ENCODE measurements around the gene AVEN.
"Not testable (repeated sequence)": the region's sequence is repeated elsewhere in the genome, so short reads cannot be mapped to it uniquely, and the experiment has no call there.

The AVEN gene

DNA sequence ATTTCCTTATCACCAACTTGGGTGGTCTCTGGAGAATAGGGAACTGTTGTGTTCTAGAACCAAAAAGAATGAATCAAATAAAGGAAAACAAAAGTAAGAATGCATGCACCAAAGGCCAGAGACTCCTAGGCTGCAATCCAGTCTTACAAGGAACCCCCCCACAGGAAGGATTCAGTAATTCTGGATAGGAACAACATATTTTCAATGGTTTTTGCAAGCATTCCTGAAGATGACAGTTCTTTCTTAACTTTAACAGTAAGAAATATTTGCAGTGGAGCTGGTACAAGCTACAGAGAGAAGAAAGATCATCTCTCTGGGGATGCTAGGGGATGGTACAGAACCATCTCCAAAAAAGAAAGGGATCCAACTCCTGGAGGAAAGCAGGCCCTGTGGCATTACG lies 186.9 kb downstream of the AVEN start:
- DNase-seq (ENCODE audit: low read depth in 2 of 2): no peak

DNA sequence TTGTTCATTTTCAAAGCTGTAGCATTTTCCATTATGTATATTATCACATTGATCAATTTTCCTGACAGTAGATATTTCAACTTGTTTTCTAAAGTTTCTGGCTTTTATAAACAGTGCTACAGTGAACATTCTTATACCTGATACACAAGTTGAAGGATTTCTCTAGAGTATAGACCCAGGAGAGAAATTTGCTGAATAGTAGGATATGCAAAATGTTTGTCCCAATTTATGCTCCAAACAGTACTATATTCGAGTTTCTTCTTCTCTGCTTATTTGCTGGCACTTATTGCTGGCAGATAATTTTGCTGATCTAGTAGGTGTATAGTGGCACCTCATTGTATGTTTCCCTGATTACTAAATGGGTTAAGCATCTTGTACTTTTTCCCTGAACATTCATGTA lies 187.9 kb downstream of the AVEN start:
- no peak for DNase-seq (ENCODE audit: low read depth in 2 of 2)

DNA sequence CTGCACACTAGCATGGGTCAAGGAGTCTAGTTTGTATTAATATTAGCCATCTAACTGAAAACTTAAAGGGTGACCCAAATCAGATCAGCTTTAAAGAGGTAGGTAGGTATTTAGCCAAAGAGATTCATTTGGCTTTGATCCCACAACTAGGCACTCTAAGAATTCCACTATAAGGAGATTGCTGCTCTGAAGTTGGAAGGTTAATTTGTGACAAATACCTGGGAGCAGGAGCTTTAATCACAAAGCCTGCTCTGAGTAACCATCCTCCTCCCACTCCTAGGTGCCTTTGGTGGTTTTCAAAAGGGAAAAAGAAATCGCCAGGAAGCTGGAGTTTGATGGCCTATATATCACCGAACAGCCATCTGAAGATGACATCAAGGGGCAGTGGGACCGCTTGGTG lies 191.0 kb downstream of the AVEN start:
- no peak for DNase-seq (ENCODE audit: low read depth in 2 of 2)

DNA sequence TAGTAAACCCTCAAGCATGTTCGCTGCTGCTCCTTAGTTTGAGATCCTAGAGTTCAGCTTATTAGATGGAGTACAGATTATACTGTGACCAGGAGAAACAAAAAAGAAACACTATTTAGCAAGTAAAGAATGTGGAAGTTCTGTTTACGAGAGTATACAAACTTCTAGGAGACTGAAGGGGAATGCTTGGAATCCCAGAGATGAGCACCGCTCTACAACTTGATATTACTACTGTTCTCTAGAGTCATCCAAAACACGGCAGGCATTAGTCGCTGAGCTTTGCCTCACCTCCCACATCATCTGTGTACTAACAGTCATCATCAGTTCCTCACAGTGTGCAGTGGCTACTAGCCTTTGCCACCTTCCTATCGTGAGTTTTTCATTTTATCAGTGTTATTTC lies 192.1 kb downstream of the AVEN start:
- no peak for DNase-seq (ENCODE audit: low read depth in 2 of 2)

DNA sequence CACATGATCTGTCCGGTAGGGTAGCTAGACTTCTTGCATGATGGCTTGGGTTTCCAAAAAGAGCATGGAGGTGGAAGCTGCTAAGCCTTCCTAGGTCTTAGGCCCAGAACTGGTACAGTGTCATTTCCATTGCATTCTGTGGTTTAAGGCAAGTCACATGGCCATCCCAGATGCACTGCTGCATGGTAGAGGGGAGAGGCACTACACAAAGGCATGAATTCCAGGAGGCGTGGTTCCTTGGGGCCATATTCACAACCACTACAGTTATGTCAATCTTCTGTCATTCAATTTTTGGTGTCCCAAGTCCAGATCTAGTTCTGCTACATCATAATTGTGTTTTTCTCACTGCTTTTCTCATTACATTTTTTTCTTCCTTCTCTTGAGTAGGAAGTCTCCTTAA lies 192.9 kb downstream of the AVEN start:
- DNase-seq (ENCODE audit: low read depth in 2 of 2): no peak

DNA sequence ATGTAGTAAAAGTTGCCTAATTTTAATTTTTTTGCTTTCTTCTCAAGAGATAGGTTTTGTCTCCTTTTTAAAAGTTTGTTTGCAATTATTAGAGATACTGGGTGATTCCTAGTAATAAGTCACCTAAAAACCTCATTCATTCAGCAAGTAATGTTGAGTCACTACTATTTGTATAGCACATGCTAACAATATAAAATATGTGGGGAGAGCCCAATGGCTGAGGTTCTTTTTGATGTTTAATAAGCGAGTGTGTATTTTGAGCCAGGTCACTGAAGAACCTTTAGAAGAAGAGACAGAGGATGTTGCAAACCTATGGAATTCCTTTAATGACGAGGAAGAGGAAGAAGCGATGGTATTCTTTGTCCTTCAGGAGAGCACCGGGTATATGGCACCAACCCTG lies 194.4 kb downstream of the AVEN start:
- no peak for DNase-seq (ENCODE audit: low read depth in 2 of 2)

DNA sequence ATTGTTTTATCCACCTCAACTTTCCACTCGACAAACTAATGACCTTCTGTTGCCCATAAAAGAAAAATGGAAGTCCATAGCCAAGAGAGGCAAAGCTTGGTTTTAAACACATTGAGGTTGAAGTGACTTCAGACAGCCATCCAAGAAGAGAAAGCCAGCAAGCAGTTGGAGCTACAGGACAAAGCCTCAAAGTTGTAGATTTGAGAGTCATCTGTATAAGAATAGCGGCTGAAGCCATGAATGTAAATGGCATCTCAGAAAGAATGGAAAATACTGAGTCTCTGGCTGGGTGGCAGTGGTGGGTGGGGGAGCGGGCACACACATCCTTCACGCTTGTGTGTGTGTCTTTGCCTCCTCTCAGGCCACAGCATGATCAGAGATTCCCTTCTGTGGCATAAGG lies 194.8 kb downstream of the AVEN start:
- DNase-seq (ENCODE audit: low read depth in 2 of 2): no peak

DNA sequence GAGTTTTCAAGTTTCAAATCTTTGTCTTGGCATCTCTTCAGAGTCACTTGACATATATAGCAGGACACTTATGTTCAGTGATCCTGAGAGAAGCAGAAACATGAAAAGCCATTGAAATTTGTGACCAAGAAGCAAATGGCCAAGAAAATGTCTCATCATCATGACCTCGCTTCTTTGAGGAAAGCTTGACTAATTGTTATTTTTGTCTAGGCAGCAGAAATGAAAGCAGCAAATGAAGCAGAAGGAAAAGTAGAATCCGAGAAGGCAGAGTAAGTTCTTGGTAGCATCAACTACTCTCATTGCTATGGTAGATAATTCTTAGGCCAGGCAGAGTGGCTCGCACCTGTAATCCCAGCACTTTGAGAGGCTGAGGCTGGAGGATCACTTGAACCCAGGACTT lies 198.4 kb downstream of the AVEN start:
- DNase-seq (ENCODE audit: low read depth in 2 of 2): no peak

DNA sequence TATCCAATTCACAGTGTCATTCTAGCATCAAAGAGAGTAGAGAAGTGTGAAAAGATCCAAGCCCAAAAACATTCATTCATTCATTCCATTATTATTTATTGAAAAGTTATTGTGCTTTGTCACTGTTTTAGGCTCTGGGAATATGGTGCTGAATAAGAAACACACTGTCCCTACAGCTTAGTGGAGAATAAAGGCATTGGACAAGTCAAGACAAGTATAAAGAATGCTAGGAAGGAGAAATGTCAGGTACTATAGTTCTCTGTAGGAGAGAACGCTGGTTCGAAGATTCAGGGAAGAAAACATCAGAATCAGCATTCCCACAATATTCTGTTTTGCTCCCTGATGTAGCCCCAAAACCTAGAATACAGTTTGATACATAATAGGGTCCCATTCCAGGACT lies 199.5 kb downstream of the AVEN start:
- no peak for DNase-seq (ENCODE audit: low read depth in 2 of 2)

DNA sequence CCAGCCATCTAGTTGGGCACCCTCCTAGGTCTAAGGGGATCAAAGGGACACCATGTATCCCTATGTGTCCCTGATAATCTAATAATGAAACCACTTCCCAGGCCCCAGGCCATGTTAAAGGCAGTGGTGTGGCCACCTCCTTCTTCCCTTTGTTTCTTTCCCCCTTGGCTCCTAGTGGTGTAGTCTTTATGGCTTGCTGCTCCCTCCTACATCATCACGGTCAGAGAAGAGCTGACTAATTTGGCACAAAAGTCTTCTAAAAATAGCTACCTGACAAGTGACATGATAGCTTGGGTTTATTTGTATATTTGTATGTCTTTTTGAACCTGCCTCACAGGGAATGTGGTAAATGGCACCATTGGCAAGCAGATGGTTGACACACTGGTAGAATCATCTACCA lies 201.7 kb downstream of the AVEN start:
- no peak for DNase-seq (ENCODE audit: low read depth in 2 of 2)

DNA sequence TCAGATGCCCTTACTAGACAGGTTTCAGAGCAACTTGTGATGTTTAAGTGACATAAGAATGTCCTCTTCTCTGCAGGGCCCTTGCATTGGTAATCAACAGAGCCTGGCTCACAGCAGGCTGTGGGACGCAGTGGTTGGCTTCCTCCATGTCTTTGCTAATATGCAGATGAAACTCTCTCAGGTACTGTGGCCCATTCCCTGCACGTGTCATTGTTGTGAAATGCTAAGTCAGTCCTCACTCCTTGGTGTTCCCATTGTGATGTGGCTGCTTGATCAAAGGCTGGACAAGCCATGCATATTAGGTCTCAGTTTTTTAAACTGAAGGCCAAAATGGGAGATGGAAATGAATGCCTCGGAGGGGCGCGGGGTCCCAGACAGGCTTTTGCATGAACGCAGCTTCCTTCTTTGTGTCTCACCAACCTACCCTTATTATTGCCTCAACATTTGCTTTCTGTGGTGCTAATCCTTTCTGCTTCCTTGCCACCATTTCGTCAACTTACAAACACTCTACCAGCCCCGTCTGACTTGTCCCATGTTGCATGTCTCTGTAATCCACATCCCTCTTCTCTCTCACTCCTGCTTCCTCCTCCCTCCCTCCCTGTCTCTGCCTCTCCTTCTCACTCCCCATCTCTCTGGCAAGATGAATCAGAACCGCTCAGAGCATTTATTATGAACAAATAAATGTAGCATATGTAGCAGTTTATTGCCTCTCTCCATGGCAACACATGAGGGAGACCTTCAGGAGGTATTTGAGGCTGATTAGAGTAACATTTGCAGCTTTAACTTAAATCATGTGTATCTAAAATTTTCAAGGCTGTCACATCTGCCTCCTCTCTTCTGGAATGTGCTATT lies 203.9 kb downstream of the AVEN start:
- DNase-seq (ENCODE audit: low read depth in 2 of 2): no peak

DNA sequence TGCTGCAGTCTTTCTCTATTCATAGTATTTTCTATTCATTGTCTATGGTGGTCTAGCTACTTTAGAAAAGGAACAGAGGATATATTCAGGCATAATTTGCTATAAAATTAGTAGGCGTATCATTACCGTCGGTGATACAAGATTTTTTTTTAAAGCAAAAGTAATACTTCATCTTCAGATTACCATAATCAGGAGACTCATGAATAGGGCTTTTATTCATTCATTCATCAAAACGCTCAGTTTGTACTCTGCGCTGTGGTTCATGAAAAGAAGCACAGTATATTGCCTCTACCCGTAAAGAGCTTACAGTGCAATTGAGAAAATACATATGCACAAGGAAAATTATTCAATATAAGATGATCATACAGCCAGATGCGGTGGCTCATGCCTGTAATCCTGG lies 207.4 kb downstream of the AVEN start:
- DNase-seq (ENCODE audit: low read depth in 2 of 2): no peak

DNA sequence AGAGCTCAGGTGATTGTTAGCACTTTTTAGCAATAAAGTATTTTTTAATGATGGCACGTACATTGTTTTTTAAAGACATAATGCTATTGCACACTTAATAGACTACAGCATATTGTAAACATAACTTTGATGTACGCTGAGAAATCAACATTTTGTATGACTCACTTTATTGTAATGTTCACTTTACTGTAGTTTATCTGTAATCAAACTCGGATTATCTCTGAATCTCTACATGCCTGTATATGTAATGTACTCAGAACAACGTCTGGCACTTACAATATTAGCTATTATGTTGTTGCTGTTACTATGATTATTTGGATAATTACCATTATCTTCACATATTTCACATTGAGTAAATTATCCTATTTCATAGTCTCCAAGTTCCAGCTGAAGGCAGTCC lies 208.7 kb downstream of the AVEN start:
- no peak for DNase-seq (ENCODE audit: low read depth in 2 of 2)

DNA sequence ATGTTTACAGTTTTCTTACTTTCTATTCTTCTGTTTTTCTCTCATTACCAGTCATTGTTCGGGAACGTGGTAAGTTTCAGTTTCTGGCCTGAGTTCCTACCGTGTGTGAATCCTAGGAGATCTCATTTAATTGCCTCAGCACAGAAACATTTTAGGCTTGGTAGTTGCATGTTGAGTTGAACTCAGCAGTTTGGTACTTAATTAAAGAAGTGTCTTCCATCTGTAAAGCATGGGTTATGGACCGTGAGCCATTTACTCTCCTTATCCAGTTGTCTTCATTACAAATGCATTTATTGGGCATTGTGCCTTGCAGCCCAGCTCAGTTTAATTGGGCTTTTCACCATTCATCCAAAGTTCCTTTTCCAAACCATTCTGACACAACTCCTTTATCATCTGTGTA lies 212.8 kb downstream of the AVEN start:
- DNase-seq (ENCODE audit: low read depth in 2 of 2): no peak

DNA sequence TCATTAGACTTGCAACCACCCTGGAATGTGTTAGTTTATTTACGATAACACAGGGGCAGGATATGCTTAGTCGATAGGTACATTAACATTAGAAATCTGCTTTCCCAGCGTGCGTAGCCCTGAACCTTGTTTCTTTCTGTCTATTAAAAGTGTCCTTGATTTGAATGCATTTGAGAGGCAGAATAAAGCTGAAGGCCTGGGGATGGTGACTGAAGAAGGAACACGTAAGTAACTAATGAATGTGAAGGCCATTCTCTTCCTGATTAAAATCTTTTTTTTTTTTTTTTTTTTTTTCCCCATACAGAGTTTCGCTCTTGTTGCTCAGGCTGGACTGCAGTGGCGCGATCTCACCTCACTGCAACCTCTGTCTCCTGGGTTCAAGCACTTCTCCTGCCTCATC lies 213.6 kb downstream of the AVEN start:
- DNase-seq (ENCODE audit: low read depth in 2 of 2): no peak

DNA sequence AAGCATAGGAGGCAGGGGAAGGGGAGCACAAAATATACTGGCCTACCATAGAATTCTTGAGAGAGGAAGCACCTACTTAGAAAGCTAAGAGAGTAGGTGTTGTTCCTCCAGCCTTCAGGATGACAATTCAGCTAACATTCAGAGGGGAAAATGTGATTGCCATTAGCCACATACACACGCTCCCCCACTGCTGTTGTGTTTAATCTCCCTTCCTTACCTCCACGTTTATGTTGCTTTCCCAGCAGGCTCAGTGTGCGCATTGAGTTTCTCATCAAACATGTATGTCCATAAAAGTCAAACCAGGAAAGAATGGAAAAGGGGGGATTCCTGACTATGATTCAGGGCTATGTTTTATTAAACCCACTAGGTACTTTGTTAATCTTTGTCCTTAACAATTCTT lies 215.9 kb downstream of the AVEN start:
- DNase-seq (ENCODE audit: low read depth in 2 of 2): no peak

DNA sequence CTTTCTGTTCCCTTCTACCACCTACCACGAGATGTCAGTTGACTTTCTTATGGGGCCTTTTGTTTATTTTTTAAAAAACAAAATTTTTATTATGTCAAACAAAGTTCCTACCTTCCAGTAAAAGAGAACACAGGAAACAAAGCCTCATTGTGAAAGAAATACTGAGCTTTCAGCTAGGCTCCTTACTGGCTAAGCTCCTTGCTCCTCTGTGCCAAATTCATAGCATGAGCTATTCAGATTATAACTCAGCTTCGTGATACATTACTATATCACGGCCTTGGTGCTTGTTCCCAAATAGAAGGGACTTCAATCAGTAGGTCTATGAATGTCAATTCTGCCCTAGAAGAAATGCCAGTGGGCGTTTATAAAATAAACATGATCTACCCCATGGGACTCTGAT lies 216.5 kb downstream of the AVEN start:
- no peak for DNase-seq (ENCODE audit: low read depth in 2 of 2)

DNA sequence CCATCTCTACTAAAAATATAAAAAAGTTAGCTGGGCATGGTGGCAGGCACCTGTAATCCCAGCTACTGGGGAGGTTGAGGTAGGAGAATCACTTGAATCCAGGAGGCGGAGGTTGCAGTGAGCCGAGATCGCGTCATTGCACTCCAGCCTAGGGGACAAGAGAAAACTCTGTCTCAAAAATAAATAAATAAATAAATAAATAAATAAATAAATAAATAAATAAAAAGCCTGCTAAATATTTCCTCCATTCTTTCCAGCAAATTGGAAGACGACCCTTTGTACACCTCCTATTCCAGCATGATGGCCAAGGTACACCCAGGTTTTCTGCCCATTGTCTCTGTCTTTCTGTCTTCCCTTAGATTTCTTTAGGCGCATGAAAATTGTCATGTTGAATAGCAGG lies 219.5 kb downstream of the AVEN start:
- DNase-seq (ENCODE audit: low read depth in 2 of 2): not testable (repeated sequence)

Measured in stimulated activated CD8-positive, alpha-beta memory T cell treated with anti-CD3 and anti-CD28 coated beads, Interleukin-2, amount 100 ng/mL, for 48 hours (primary cell).